Erythroblast (primary cell): ENCODE results near the gene TTC29.

Experiments
- GATA1 ChIP-seq: IDR thresholded peaks from 2 replicates; pipeline ENCODE4 v1.6.1; 2011; ENCODE audit warnings: low read depth, mild to moderate bottlenecking, control low read depth, low read length, moderate library complexity
- POLR2A ChIP-seq: IDR thresholded peaks from 2 replicates; pipeline ENCODE4 v1.6.1; 2011; ENCODE audit warnings: mild to moderate bottlenecking, low read length

- TF ChIP-seq POLR2A (no peak), GATA1 (no peak)
Observed at GRCh38 chr4:146790515-146790914, 155.1 kb downstream of the TTC29 start.
